Smooth muscle cell (in vitro differentiated cells): ENCODE measurements around the gene LMLN. TPM values are rescaled to one million over a fixed set of nuclear protein-coding genes. Genes with fewer than 3 reads are reported as not detected.

ENCODE experiments used
- DNase-seq: peaks from one replicate; lab custom pipeline; 2025; ENCODE audit not compliant: unreplicated experiment; lab: John Stamatoyannopoulos, UW
- H2AFZ ChIP-seq: fragments of 200-600 bp; sonication (generic); 2 replicates; pipeline ENCODE4 v1.6.0; 2016; ENCODE audit warnings: antibody characterized with exemption, low read depth, mild to moderate bottlenecking
- H3F3A ChIP-seq: fragments of 200-600 bp; sonication (generic); 2 replicates; pipeline ENCODE4 v1.6.0; 2017; ENCODE audit warnings: antibody characterized with exemption, low read depth
- H3K27ac ChIP-seq: fragments of 200-600 bp; sonication (generic); 2 replicates; pipeline ENCODE4 v1.5.1; 2016; ENCODE audit warnings: low read depth, mild to moderate bottlenecking
- H3K27me3 ChIP-seq: fragments of 200-600 bp; sonication (generic); 2 replicates; pipeline ENCODE4 v1.6.1; 2016; ENCODE audit warnings: low read depth, mild to moderate bottlenecking
- H3K36me3 ChIP-seq: fragments of 200-600 bp; sonication (generic); 2 replicates; pipeline ENCODE4 v1.5.1; 2016; ENCODE audit warnings: low read depth
- H3K4me1 ChIP-seq: fragments of 200-600 bp; sonication (generic); 2 replicates; pipeline ENCODE4 v1.5.1; 2016; ENCODE audit warnings: low read depth
- H3K4me2 ChIP-seq: fragments of 200-600 bp; sonication (generic); 2 replicates; pipeline ENCODE4 v1.6.0; 2016; ENCODE audit warnings: mild to moderate bottlenecking
- H3K4me3 ChIP-seq: fragments of 200-600 bp; sonication (generic); 2 replicates; pipeline ENCODE4 v1.5.1; 2016; ENCODE audit warnings: mild to moderate bottlenecking
- H3K79me2 ChIP-seq: fragments of 200-600 bp; sonication (generic); 2 replicates; pipeline ENCODE4 v1.6.0; 2016; ENCODE audit warnings: low read depth, mild to moderate bottlenecking
- H3K9ac ChIP-seq: fragments of 200-600 bp; sonication (generic); 2 replicates; pipeline ENCODE4 v1.6.0; 2016; ENCODE audit warnings: low read depth
- H3K9me3 ChIP-seq: fragments of 200-600 bp; sonication (generic); replicated peaks from 2 replicates; pipeline ENCODE4 v1.5.1; 2016; ENCODE audit warnings: low read depth
- H4K20me1 ChIP-seq: fragments of 200-600 bp; sonication (generic); 2 replicates; pipeline ENCODE4 v1.6.0; 2016; ENCODE audit warnings: low read depth
- CTCF ChIP-seq: fragments of 200-600 bp; sonication (generic); IDR thresholded peaks from 2 replicates; pipeline ENCODE4 v1.5.1; 2017; ENCODE audit warnings: borderline replicate concordance, mild to moderate bottlenecking, antibody characterized with exemption; ENCODE audit not compliant: insufficient read depth, poor library complexity, severe bottlenecking
- WGBS: methylation state at CpG from one replicate; pipeline ENCODE4 v1.1.7; 2016; ENCODE audit warnings: low lambda C conversion rate; 5-methylcytosine and 5-hydroxymethylcytosine counted together
- polyA plus RNA-seq: library from polyadenylated mRNA; unstranded; fragments of >200 nt; fragmentation: Nextera tagmentation; extraction: Ambion mirVana; gene quantifications from 2 replicates; pipeline ENCODE4 v1.2.1, GENCODE V29; 2016
- total RNA-seq: library from RNA; depleted of rRNA; stranded (reverse); fragments of >200 nt; gene quantifications from 2 replicates; pipeline ENCODE4 v1.2.3, GENCODE V29; 2014

Gene LMLN
- total and polyA plus RNA-seq, 2 experiments from 2014 or later = 2.1 to 7.8 TPM

- Histone ChIP-seq H3K4me2 (no peak overlapping the region), H3F3A (no peaks in the 10 kb centered on the region), H3K4me1 (no peaks in the 10 kb centered on the region), H3K79me2 (no peaks in the 10 kb centered on the region), H4K20me1 (no peaks in the 10 kb centered on the region), H3K9ac (no peak overlapping the region), H3K27me3 (peaks cover 69% of the 10 kb centered on the region), H3K9me3 (no peaks in the 10 kb centered on the region), H3K36me3 (no peaks in the 10 kb centered on the region), H2AFZ (no peak overlapping the region), H3K4me3 (no peak overlapping the region), H3K27ac (no peak overlapping the region)
- TF ChIP-seq CTCF = no peak
- WGBS = 76% methylated on average over 1 of the region's 1 CpG
- DNase-seq = no peak
Observed at GRCh38 chr3:198062068-198062465, 102.0 kb downstream of the LMLN start.

- H3K36me3 ChIP-seq = no peaks in the 10 kb centered on the region
- peaks cover 55% of the 10 kb centered on the region for H3K27me3 ChIP-seq
- no peak for DNase-seq
- H3K9me3 ChIP-seq = no peaks in the 10 kb centered on the region
- no peaks in the 10 kb centered on the region for H4K20me1 ChIP-seq
- H3K79me2 ChIP-seq = no peaks in the 10 kb centered on the region
- no peaks in the 10 kb centered on the region for H3K4me1 ChIP-seq
- no peak overlapping the region for H3K9ac ChIP-seq
- H3K4me2 ChIP-seq = no peak overlapping the region
- no peak for TF ChIP-seq CTCF
- no peak overlapping the region for H3K27ac ChIP-seq
- no peak overlapping the region for H3K4me3 ChIP-seq
- H3F3A ChIP-seq = no peaks in the 10 kb centered on the region
- no peak overlapping the region for H2AFZ ChIP-seq
- 87% methylated on average over 5 of the region's 5 CpGs for WGBS
Observed at GRCh38 chr3:198064420-198064819, 104.4 kb downstream of the LMLN start.

DNA sequence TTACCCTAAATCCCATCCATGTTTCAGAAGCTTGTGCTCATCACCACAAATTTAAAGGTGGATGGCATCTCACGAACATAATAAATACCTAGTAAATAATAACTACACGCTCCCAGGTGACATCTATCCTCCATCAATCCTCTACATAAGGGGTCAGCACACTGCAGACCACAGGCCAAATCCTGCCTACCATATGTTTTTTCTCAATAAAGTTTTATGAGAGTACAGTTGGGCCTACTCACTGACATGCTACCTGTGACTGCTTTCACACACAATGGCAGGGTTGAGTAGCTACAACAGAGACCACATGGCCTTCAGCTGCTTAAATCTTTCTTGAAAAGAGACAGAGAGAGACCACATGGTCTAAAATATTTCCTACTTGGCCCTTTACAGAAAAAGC lies 105.9 kb downstream of the LMLN start:
- Histone ChIP-seq H3K9me3 (no peaks in the 10 kb centered on the region), H2AFZ (no peak overlapping the region), H3K4me2 (no peak overlapping the region), H3K27ac (no peak overlapping the region), H3K79me2 (no peaks in the 10 kb centered on the region), H3K36me3 (no peaks in the 10 kb centered on the region), H3K4me3 (no peak overlapping the region), H4K20me1 (no peaks in the 10 kb centered on the region), H3K4me1 (no peaks in the 10 kb centered on the region), H3K9ac (no peak overlapping the region), H3F3A (no peaks in the 10 kb centered on the region), H3K27me3 (peaks cover 44% of the 10 kb centered on the region)
- 76% methylated on average over 2 of the region's 2 CpGs for WGBS
- no peak for DNase-seq
- no peak for TF ChIP-seq CTCF

GRCh38 chr3:198067416-198067815 lies 107.4 kb downstream of the LMLN start:
- WGBS = 90% methylated on average over 2 of the region's 2 CpGs
- TF ChIP-seq CTCF = no peak
- H3K27me3 ChIP-seq = peaks cover 32% of the 10 kb centered on the region

More at GRCh38 chr3:198067416-198067815, 107.4 kb downstream of the LMLN start:
- H4K20me1 ChIP-seq = no peaks in the 10 kb centered on the region
- no peak overlapping the region for H3K4me3 ChIP-seq
- H3K4me2 ChIP-seq = no peak overlapping the region
- no peaks in the 10 kb centered on the region for H3K79me2 ChIP-seq
- no peaks in the 10 kb centered on the region for H3K9me3 ChIP-seq
- no peak overlapping the region for H2AFZ ChIP-seq
- DNase-seq = no peak
- no peak overlapping the region for H3K27ac ChIP-seq
- no peaks in the 10 kb centered on the region for H3K4me1 ChIP-seq
- no peaks in the 10 kb centered on the region for H3K36me3 ChIP-seq
- peaks cover 11% of the 10 kb centered on the region for H3F3A ChIP-seq
- no peak overlapping the region for H3K9ac ChIP-seq
